ENCODE data around the gene PTCRA.

DNA sequence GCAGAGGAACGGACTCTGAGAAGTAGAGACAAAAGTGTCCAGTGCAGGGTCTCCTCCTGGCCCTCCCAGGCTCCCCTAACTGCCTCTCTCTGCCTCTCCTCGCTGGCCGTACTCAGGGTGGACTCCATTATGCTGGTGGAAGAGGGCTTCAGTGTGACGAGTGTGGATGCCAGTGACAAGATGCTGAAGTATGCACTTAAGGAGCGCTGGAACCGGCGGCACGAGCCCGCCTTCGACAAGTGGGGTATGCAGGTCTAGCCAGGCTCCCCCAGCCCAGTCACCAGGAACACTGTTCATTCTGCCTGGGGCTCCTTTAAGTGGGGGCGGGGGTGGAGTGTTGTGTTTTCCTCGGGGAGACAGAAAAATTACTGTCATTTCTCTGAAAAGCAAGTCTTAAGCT, 46.2 kb downstream of the PTCRA start:
- TF ChIP-seq, protein P1, sequence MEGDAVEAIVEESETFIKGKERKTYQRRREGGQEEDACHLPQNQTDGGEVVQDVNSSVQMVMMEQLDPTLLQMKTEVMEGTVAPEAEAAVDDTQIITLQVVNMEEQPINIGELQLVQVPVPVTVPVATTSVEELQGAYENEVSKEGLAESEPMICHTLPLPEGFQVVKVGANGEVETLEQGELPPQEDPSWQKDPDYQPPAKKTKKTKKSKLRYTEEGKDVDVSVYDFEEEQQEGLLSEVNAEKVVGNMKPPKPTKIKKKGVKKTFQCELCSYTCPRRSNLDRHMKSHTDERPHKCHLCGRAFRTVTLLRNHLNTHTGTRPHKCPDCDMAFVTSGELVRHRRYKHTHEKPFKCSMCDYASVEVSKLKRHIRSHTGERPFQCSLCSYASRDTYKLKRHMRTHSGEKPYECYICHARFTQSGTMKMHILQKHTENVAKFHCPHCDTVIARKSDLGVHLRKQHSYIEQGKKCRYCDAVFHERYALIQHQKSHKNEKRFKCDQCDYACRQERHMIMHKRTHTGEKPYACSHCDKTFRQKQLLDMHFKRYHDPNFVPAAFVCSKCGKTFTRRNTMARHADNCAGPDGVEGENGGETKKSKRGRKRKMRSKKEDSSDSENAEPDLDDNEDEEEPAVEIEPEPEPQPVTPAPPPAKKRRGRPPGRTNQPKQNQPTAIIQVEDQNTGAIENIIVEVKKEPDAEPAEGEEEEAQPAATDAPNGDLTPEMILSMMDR (conservative IDR thresholded peaks at IDR 0.05; ENCODE audit: low read length), result no peak
- TF ChIP-seq EZH2phosphoT487 (IDR thresholded peaks at IDR 0.05; ENCODE audit: borderline replicate concordance), result no peak

Data from Loucy (cell line).